Measurements from ENCODE around the gene RAI1. TPM values are rescaled to one million over a fixed set of nuclear protein-coding genes. Genes with fewer than 3 reads are reported as not detected.

RAI1 gene
- total RNA-seq, 1 donor from 2014 or later: 6.0 TPM

DNA sequence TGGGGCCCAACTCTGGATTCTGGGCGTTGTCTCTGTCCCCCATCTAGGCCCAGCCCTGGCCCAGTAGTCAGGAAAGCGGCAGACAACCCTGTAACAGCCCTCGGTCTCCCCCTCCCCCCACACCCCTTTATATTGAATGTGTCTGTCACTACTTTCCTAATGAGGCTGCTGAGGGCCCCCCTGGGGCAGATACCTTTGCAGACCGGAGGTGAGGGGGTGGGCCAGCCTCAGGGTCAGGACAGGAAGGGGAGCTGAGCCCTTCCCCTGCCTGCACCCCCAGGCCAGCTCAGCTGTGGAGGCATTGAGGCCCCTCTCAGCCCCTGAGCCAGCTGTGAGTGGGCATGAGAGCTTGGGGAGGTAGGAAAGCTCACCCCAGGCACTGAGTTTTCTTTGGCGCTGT, 17.1 kb downstream of the RAI1 start:
- DNase-seq (ENCODE audit: low read depth in 2 of 2): no peak

DNA sequence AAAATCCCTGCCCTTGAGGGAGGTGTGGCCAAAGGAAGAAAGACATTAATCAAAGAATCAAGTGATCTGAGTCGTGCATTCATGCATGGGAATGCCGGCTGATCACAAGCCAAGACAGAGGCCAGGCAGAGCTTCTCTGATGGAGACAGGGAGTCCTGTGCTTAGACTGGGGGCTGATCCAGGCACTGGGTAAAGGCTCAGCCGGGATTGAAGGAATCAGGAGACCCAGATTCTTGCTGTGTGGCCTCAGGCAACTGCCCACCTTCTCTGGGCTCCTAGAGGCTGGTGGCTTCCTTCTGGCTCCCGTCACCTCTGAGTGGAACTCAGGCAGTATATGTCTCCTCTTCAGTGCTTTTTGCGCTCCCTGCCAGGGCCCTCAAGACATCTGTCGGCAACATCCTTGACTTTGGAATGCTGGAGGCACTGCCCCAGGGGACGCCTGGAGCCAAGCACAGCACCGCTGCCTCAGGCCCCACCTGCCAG, 17.7 kb downstream of the RAI1 start:
- no peak for DNase-seq (ENCODE audit: low read depth in 2 of 2)

DNA sequence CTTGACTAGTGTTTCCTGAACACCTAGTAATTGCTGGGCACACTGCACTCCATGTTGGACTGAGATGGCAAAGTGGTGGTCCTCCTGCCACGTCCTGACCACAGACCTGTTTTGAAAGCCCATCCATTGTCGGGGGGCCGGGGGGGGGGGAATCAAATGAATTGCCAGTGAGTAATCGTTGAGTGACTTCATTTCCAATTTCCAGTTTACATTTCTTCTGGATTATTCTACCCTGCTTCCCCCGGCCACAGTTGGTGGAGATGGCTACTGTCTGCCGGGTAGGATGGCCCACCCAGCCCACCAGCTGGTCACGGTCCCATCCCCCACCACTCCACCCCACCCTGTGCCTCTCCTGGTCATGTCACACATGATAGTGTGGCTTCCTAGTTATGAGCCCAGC, 18.2 kb downstream of the RAI1 start:
- no peak for DNase-seq (ENCODE audit: low read depth in 2 of 2)

DNA sequence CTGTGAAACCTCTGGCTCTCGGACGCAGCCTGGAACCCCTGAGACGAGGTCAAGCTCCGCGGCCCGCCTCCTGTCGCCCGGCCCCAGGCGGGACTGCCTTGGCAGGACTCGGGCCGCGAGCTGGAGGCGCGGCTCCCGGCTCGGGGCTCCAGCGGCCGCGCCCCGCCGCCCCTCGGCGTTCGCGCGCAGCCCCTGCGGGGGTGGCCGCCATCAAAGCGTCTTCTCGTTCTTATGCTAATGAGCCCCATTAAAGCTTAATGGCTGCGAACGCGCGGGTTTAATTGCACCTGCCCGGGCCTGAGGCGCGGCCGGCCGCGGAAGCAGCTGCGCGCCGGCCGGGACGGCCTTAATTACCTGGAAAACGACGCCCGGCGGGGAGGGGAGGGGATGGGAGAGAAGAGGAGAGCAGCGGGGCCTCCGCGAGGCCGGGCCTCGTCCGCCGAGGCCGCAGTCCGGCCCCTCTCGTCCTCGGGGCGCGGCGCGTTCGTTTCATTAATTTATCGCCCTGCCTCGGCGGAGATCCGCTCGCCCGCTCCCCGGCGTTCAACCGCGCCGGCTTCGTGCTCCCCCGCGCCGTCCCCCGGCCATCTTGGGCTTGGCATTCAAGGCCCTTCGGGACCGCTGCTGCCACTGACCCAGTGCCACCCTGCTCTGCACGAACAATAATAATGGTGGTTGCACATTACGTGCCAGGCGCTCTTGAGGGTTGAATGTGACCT, 19.2 kb downstream of the RAI1 start:
- no peak for DNase-seq (ENCODE audit: low read depth in 2 of 2)

DNA sequence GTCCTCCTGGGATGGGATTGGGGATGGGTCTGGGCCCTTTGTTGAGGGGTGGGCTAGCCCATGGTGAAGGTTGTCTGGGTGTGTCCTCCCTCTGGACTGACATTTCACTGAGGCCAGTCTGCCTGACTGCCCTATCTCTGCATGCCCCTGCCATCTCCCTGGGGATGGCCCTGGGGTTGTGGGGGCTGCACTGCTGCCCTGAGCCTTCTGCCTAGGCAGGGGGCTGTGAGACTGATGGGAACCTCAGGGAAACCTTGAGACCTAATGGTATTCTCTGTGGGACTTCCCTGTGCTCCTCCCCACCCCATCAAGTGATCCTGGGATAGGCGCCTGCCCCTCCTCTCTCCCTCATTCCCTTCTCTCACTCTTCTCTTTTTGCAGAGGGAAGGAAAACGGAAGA, 19.9 kb downstream of the RAI1 start:
- DNase-seq (ENCODE audit: low read depth in 2 of 2): no peak

DNA sequence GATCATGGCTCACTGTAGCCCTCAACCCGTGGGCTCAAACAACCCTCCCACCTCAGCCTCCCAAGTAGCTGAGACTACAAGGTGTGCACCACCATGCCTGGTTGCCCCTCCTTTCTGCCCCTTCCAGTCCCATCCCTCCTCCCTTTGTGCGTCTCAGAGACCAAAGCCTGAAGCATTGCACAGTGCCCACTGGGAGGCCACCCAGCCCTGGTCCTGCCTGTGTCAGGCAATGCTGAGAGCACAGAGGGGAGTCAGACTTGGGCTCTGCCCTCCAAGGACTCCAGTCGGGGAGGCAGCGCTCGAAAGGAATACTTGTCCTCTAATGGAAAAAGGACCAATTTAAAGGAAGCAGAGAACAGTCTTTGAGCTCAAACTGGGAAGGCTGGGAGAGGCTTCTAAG, 20.4 kb downstream of the RAI1 start:
- no peak for DNase-seq (ENCODE audit: low read depth in 2 of 2)

DNA sequence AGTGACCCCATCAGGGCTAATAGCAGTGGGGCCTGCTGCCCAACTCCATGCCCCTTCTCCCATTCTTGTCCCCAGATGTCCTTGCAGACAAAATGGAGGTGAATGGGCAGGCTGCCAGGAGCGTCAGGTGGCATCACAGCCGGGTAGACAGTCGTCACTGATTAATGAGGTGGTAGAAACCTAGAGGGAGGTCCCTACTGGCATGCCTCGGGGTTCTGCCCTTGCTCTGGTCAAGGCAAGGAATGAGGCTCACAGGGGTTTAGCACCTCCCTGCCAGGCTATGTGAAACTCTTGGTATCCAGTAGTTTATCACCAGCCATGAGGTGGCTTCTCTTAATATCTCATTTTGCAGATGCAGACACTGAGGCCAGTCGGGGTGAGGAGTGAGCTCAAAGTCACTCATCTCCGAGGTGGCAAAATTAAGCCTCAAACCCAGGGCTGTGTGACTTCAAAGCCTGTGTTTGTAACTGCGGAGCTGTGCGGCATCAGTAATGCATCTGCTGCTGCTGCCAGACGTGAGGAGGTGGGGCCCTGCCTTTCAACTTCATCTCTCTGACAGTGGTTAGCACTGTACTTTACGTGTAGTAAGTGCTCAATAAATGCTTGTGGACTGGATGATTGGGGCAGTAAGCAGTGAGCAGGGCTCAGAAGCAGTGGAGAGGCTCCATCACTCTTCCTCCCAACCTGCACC, 21.3 kb downstream of the RAI1 start:
- DNase-seq (ENCODE audit: low read depth in 2 of 2): no peak

DNA sequence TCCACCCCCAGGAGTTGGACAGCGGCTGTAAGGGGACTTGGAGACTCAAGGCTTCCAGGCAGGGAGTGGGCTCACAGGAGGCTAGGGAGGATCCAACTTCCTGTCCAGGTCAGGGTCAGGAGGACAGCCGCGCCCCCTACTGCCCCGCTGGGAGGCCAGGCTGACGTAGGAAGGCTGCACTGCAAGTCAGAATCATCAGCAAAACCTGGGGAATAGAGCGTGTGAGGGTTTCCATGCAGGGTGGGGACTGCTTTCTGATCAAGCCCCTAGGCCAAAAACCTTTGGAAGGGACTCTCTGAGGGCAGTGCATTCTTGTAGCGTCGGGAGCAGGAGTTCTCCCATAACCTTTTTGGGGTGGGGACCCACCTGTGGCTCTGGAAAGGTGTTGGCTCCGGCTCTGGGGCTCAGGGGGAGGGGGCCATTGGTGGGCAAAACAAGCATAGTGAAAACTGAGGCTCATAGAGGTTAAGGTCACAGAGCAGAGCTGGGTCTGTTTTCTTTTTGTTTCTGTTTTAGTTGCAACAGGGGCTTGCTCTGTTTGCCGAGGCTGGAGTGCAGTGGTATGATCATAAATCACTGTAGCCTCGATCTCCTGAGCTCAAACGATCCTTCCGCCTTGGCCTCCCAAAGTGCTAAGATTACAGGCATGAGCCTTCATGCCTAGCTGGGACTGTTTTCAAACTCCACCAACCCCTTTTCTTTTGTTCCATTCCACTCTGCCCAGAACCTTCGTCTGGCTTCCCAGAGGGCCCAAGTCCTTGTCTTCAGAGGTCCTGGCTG, 22.1 kb downstream of the RAI1 start:
- DNase-seq (ENCODE audit: low read depth in 2 of 2): peak in 1 of 2 donors; percentile 60

DNA sequence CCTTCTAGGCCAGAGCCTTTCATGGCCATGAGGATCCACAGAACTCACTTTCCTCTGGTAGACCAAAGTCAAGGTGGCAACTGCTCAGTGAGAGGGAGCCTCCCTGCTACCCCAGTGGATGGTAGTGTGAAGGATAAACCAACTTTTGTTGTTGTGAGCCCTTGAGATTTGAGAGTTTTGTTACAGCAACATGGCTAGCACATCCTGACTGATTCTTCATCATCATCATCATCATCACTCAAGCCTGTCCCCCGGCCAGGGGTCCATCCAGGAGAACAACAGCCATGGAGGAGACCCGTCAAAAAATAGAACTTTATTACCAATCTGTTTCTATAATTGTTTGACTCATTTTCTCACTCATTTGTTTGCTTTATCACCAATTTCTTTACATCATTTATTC, 23.7 kb downstream of the RAI1 start:
- no peak for DNase-seq (ENCODE audit: low read depth in 2 of 2)

DNA sequence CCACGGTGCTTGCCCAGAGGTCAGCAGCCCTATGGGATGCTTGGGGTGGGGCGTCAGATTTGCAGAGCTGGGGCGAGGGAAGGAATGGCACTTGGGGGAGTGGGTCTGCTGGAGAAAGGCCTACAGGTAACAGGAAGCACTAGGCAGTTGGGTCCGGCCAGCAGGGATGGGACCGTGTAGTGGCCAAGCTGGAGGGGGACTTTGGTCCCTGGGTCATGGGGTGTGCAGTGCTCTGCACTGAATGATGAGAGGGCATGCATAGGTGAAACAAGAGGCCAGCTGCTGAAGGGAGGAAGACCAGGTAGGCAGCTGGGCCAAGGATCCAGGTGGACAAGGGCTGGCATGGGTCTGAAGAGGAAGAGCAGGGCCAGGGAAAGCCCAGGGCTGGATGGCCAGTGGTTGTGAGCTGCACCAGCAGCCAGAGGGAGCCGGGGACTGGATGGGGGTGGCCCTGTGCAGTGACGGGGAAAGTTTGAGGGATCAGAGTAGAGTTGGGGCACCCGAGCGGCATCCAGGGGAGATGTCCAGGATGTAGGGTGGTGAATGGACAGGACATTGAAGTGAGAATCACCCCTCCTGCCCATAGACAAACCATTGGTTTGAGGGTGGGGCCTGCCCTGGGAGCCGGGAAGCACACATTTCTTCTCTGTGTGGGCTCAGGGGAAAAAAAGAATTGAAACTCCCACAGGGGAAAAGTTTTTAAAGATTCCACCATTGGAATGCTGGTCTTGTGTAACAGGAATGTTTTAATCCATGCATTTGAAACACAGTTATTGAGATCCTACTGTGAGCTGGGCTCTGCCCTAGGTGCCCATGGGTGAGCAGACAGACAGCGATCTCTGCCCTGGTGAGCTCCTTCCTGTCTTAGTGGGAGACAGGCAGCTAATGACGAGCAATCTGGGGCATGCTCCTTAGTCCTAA, 25.1 kb downstream of the RAI1 start:
- DNase-seq (ENCODE audit: low read depth in 2 of 2): no peak

DNA sequence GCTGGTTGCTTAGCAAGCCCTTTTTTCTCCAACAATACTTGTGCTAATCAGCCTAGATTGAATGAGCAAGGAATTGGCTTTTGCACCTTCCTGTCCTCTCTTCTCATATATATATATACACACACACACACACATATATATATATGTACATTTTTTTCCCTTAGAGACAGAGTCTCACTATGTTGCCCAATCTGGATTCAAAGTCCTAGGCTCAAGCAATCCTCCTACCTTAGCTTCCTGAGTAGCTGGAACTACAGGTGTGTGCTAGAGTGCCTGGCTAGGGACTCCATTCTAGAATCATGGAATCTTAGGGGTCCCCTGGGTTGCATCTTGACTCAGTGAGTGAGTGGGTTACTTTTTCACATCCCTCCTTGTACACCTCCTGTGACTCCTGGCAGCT, 27.0 kb downstream of the RAI1 start:
- DNase-seq (ENCODE audit: low read depth in 2 of 2): no peak

DNA sequence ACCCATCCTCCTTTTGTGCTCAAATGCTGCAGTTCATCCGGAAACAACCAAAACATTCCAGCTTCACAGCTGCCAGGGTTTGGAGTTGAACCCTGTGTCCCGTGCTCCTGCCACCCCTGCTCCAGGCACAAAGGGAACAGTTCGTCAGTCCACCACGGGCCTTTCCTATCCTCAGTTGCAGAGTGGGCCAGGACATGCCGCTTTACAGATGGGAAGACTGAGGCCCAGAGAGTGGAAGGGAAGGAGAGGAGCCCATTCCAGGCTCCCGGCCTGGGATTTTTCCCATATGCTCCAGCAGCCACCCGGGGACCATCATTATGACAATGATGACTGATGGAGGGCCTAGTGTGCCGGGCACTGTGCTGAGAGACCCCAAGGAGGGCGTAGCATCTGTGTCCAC, 27.6 kb downstream of the RAI1 start:
- DNase-seq (ENCODE audit: low read depth in 2 of 2): no peak

DNA sequence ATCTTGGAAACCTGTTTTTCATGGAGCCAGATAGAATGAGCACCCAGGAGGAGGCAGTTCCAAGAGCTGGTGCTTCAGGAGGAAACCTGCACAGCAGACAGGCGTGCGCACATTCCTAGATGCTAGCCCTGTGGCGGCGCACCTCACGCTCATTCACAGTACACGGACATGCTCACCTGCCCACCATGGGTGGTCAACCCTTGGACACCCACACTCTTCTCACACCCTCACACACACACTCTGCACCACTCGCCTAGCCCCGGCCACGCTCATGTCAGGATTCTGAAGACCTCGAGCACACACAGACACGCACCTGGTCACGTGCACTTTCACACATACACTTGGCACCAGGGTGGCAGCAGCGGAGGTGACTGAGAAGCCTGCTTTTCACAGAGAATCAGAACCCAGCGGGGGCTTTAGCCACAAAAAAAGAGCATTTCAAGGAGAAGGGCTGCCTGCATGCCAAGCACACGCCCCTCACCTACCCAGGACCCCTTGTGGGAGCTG, 28.6 kb downstream of the RAI1 start:
- no peak for DNase-seq (ENCODE audit: low read depth in 2 of 2)

DNA sequence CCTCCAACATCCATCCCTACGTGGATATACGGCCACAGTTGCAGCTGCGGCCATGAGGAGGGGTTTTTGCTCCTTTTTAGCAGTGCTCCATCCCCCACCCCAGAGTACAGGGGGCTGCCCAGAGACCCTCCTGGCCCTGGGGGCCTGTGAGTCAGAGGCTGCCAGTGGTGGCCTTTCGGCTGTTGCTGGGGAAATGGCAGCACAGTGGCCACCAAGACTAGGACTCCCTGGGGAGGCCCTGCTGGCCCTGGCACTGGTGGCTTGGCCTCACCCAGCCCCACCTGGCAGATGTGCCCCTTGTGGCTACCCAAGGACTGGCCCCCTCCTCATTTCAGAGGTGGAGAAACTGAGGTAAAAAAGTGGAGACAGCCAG, 29.1 kb downstream of the RAI1 start:
- DNase-seq (ENCODE audit: low read depth in 2 of 2): no peak

DNA sequence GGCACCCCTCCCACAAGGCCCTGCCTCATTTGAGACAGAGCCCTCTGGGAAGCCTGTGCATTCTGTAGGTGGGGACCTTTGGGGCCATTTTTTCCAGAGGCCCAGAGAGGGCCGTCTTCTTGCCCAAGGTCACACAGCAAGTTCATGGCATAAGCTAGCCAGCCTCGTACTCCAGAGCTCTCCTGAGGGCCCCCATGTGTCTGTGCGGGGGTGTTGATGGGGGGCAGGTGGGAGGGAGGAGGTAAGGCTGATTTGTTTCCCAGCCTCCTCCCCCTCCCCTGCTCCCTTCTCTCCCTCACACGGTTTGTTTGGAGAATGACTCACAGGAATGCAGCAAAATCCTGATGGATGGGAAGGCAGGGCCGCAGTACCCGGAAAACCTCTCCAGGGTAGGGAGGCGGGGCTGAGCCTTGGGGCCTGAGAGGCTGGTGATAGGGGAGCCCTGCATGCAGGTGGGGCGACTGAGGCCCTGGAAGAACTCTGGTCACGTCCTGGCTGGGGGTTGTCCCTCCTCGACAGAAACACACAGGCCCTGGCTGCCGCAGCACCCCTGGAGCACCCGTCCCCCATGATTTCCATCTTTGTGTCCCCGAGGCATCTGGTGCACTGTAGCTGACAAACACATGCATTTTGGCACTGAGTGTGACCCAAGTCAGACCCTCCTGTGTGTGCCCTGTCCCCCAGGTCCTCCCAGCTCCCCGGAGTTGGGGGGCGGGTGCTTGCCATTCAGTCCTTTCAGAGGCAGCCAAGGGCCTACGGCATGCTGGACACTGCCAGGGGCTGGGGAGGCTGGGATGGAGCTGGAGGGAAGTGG, 29.7 kb downstream of the RAI1 start:
- DNase-seq (ENCODE audit: low read depth in 2 of 2): peak; percentile 75 to 94

DNA sequence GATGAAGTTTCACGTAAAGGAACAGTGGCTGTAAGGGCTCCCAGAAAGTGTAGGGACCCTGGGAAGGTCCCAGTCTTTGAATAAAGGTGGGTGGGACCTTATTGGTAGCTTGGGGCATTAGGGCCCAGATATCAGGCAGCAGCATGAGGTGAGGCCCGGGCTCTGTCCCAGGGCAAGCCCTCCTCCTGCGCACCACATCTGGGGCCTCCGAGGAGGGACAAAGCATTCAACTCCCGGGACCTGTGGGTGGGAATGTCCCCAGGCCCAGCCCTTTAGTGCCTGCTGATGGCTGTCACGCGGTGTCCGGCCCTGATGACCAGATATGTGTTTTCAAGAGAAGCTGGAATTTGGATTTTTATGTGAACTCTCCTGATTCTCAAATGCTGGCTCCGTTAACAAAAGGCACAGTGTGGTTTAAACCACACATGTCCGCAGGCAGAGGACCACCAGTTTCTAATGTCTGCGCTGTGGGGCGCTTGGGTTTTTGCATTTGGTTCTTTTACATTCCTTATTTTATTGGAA, 30.4 kb downstream of the RAI1 start:
- DNase-seq (ENCODE audit: low read depth in 2 of 2): no peak

DNA sequence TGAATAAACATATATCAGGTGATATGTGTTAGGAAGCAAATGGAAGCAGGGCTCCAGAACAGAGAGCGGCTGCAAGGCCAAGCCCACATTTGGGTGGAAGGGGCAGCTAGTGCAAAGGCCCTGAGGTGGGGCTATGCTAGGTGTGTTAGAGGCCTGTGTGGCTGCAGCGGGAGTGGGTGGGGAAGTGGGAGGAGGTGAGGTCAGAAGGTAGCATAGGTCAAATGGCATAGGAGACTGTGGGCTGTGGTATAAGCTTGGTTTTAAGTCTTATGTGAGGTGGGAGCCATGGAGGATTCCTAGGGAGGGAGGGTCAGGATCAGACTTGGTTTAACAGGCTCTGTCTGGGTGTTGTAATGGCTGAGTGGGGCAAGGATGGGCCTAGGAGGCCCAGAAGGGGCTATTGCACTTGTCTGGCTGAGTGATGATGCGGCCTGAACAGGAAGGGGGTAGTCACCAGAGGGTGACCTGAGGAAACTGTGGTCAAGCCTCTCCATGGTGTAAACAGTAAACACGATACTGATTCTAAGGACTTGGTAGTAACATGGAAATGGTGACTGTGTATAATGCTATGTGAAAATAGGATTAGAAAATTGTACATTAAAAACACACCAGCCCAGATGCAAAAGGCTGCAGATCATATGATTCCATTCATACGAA, 31.1 kb downstream of the RAI1 start:
- DNase-seq (ENCODE audit: low read depth in 2 of 2): peak; percentile 65 to 97

DNA sequence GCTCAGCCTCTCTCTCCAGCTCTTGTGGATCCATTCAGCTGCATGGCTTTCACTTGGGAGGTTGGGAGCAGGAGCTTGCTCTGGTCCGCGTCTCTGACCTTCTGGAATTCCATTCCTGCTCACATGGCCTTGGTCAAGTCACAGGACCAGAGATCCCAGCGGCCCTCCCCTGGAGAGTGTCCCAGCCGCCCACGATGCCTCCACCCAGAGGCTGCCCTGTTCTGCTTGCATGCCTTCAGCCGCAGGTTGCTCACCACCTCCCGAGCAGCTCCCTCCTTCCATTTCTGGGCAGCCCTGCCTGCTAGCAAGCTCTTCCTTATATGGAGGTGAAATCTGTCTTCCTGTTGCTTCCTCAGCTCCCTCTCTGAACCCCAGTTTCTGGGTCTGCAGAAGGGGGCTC, 32.6 kb downstream of the RAI1 start:
- DNase-seq (ENCODE audit: low read depth in 2 of 2): no peak

DNA sequence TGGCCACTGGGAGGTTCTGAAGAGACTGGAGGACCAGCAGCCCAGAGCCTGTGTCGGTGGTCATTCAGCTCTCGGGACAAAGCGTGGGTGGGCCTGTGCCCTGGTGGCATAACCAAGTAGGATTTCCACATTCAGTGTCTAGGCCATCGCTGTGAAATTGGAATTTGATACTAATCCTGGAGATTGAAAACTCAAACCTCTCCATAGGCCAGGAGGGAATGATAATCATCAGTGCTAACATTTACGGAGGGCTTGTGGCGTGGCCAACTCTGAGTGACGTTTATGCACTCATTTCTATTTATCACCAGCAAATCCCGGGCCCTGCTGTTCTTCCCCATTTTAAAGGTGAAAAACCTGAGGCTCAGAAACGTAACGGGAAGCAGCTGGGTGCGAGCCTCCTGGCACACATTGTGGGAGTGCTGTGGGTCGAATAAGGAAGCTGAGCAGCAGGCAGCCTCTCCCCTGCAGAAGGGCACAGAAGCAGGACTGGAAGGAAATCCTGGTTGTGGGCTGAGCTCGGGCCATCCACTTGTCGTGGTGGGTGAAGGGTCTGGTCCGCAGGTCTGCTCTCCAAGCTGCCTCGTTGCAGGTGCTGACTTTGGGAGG, 33.1 kb downstream of the RAI1 start:
- no peak for DNase-seq (ENCODE audit: low read depth in 2 of 2)
